KOPT-K1 (cell line): ENCODE results near the gene KISS1R.
"Not testable (repeated sequence)": the region's sequence is repeated elsewhere in the genome, so short reads cannot be mapped to it uniquely, and the experiment has no call there.

Experiments
- H3K27ac ChIP-seq: fragments of 200-600 bp; sonication (generic); 2 replicates; pipeline ENCODE4 v1.5.1; 2016; ENCODE audit warnings: antibody characterized with exemption, mild to moderate bottlenecking, low read depth, low read length; ENCODE audit not compliant: poor library complexity, severe bottlenecking
- H3K36me3 ChIP-seq: fragments of 200-600 bp; sonication (generic); 2 replicates; pipeline ENCODE4 v1.5.1; 2017; ENCODE audit warnings: antibody characterized with exemption, mild to moderate bottlenecking, low read length, moderate library complexity; ENCODE audit not compliant: insufficient read depth
- H3K9me3 ChIP-seq: fragments of 200-600 bp; sonication (generic); 2 replicates; pipeline ENCODE4 v1.5.1; 2017; ENCODE audit warnings: antibody characterized with exemption, low read length, mild to moderate bottlenecking; ENCODE audit not compliant: insufficient read depth, poor library complexity, severe bottlenecking

The KISS1R gene

DNA sequence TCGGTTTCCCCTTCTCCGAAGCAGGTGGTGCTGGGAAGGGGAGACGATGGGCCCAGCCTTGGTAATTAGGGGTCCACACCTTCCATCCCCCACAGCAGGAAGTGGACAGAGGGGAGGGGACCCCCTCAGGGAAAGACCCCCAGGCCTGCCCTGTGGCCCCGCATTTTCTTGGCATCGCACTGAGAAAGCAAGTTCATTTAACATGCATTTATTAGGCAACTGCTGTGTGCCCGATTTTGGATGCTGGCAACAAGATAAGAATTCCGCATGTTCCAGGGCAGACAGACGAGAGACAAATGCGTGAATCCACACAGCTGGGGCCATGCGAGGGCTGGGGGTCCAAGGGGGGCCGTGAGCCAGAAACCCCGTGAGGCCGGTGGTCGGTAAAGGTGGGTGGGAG is 37.1 kb downstream of the KISS1R start:
- H3K9me3 ChIP-seq: no peaks in the 10 kb centered on the region
- H3K36me3 ChIP-seq: no peaks in the 10 kb centered on the region
- no peak overlapping the region for H3K27ac ChIP-seq

DNA sequence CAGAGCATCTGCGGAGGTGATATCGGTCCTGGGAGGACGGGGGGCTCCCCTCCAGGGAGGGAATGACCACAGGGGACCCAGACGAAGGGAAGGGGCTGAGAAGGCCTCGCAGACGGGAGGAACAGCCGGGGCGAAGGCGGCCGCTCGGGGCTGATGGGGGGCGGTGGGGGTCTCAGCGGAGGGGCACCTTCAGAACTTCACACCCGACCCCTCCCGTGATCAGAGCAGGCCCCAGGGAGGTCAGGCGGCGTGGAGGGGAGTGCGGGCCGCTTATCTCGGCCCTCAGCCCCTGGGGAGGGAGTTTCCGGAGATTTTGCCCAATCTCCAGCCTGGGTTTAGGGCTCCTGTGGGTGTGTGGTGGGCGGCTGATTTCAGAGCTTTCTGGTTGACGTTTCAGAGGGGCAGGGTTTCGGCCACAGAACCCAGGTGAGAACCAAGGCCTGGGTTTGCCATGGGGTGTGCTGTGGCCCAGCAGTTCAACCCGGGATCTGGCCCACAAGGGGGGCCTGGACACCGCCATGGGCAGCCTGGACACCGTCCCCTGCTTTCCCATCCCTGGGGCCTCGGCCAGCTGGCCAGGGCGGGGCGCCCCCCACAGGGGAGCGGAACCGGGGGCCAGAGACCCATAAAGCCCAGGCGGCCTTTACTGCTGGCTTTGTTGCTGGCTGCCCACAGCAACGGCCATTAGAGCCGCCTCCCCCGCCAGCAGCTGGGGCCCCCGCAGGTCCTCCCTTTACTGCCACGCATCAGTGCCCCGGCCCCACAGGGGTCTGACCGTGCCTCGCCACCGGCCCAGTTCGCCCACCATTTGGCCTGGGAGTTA is 37.8 kb downstream of the KISS1R start:
- H3K27ac ChIP-seq: no peak overlapping the region
- H3K9me3 ChIP-seq: no peaks in the 10 kb centered on the region
- H3K36me3 ChIP-seq: no peaks in the 10 kb centered on the region

DNA sequence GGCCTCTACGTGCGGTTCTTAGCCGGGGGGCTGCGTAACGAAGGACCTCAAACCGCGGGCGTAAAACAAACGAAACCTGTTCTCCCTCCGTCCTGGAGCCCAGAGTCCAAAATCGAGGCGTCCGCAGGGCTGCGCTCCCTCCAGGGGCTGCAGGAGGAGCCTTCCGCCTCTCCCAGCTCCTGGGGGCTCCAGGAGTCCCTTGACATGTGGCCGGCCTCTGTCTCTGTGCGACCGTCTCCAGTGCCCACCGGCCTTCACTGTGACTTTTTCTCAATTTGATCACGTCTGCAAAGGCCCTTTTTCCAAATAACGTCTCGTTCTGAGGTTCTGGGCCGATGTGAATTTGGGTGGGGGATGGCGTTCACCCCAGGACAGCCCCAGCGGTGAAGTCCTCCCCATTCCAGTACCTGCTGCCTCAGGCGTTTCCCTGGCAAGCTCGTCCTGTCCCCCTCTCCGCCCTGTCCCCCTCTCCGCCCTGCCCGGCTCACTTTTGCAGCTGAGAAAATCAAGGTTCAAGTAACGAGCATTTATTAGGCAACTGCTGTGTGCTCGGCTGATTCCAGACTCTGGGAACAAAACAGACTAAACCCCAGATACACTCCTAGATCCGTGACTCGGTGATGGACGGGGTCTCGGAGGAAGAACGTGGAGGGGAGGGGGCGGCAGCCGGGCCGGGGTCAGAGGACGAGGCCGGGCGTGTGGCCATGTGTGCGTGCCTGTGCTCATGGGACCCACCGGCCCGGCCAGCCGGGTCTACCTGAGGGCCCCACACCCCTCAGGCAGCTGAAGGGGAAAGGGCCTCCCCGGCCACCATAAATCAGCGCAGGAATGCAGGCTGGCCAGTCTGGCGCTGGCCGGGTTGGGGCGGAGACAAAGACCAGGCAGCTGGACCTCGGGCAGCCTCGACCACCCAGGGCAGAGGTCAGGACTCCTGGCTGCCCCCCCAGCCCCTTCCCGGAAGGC is 39.0 kb downstream of the KISS1R start:
- Histone ChIP-seq H3K36me3 (no peaks in the 10 kb centered on the region), H3K9me3 (no peaks in the 10 kb centered on the region), H3K27ac (no peak overlapping the region)

DNA sequence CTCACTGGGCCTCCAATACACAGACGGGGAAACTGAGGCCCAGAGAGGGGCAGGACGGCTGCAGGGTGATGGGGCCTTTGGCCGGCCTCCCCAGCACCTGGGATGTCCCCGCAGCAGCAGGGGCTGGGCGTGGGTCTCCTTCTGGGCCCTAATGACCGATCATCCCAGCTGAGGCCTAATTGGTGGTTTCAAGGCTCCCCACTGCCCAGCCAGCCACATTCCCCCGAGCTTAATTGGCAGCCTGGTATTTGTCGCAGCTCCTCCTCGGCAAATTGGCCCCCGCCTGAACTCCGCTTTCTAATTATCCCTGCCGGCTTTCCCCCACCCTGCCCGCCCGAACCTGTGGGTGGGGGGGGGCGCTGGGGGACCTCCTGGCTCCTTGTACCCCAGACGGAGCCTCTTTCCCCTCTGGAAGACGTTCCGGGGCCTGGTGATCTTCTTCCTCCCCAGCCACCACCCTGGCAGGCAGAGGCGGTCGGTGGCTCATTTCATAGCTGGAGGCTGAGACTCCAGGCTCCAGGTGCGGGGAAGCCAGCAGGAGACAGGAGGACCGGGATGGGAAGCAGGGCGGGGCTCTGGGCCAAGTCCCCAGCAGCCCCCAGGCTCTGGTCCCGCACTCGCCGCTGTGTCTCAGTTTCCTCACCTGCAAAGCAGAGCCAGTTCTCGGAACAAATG is 39.8 kb downstream of the KISS1R start:
- Histone ChIP-seq H3K9me3 (no peaks in the 10 kb centered on the region), H3K27ac (no peak overlapping the region), H3K36me3 (no peaks in the 10 kb centered on the region)

DNA sequence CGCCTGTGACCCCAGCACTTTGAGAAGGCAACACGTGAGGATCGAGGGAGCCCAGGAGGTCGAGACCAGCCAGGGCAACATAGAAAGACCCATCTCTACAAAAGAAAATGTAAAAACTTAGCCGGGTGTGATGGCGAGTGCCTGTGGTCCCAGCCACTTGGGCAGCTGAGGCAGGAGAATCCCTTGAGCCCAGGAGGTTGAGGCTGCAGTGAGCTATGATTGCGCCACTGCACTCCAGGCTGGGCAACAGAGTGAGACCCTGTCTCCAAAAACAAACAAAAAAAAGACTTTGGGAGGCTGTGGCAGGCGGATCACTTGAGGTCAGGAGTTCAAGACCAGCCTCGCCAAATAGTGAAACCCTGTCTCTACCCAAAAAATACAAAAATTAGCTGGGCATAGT is 40.4 kb downstream of the KISS1R start:
- not testable (repeated sequence) for H3K27ac ChIP-seq, H3K36me3 ChIP-seq, H3K9me3 ChIP-seq

DNA sequence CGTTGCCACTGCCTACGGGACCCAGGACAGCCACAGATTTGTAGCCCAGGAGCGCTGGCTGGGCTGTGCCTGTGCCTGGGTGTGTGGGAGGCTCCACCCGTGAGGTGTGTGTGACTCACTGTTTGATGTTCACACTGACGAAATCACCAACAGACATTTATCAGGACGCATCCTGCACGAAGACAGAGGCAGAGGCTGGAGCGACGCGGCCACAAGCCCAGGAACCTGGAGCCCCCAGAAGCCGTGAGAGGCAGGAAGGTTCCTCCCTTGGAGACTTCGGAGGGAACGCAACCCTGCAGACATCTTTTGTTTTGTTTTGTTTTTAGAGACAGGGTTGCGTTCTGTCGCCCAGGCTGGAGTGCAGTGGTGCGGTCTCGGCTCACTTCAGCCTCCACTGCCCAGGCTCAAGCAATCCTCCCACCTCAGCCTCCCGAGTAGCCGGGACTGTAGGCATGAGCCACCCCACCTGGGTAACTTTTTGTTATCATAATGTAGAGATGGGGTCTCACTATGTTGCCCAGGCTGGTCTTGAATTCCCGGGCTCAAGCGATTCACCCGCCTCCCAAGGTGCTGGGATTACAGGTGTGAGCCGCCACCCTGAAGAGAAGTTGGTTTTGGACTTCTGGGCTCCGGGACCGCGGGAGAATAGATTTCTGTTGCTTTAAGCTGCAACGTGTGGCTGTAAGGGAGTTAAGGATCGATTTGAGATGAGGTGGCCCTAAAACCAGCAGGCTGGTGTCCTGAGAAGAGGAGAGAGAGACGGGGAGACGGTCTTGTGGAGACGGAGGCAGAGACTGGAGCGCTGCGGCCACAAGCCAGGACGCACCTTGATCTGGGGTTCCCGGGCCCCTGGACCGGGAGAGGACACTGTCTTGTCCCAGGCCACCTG is 42.1 kb downstream of the KISS1R start:
- no peaks in the 10 kb centered on the region for H3K36me3 ChIP-seq
- H3K9me3 ChIP-seq: no peaks in the 10 kb centered on the region
- H3K27ac ChIP-seq: no peak overlapping the region

DNA sequence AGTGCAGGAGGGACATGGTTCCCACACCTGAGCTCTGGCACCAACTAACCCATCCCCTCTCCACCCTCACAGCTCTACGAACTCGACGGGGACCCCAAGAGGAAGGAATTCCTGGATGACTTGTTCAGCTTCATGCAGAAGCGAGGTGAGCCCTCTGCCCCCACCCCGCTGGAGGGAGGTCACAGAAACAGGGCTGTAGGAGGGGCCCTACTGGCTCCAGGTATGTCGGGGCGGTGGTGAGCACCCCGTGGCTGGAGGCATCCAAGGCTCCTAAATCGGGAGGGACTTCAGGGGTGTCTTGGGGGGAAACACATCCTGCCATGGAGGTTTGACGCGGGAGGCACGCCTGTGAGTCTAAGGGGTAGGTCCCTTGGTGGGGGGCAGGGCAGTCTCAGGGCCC is 42.9 kb downstream of the KISS1R start:
- Histone ChIP-seq H3K36me3 (peaks cover 4% of the 10 kb centered on the region; the same call in 1 of the 2 replicates), H3K9me3 (no peaks in the 10 kb centered on the region), H3K27ac (no peak overlapping the region)

DNA sequence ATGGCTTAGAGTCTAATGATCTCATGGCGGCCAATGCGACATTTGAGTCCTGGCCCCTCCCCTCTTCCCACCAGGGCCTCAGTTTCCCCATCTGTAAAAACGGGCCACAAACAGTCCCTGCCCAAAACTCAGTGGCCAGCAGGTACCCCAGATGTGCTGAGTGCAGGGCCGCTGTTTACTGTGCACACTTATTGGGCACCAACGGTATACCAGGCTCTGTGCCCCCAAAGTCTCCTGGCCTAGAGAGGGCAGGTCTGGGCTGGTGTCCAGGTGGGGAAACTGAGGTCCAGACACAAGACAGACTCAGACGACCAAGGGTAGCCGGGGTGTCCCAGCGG is 43.4 kb downstream of the KISS1R start:
- Histone ChIP-seq H3K9me3 (no peaks in the 10 kb centered on the region), H3K36me3 (peaks cover 9% of the 10 kb centered on the region; the same call in 1 of the 2 replicates), H3K27ac (no peak overlapping the region)

DNA sequence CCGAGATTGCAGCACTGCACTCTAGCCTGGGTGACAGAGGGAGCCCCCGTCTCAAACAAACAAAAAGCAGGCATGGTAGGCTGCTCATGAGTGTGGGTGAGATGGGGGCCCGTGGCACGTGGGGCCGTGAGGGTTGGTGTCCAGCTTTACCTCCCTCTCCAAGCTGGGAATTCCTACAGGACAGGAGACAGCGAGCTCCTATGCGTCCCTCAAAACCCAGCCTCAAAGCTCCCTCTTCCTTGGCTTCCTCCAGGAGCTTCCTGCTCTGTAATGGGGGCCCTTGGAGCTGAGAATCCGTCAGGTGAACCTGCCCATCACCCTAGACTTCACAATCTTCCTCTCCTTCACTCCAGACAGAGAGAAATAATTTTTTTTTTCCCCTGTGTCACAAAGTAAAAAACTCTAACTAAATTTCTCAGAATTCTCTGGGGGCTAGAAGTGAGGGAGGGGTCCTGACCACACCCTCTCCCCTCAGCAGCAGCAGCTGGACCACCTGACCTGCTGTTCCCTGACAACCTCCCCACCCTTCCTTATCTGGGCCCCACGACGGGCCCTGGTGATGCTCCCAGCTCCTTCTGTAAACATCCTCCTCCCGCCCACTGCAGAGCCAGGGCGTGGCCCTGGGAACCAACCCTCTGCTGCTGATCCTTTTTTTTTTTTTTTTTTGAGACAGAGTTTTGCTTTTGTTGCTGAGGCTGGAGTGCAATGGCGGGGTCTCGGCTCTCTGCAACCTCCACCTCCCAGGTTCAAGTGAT is 44.9 kb downstream of the KISS1R start:
- no peak overlapping the region for H3K27ac ChIP-seq
- no peaks in the 10 kb centered on the region for H3K9me3 ChIP-seq
- H3K36me3 ChIP-seq: peaks cover 9% of the 10 kb centered on the region; the same call in 1 of the 2 replicates

DNA sequence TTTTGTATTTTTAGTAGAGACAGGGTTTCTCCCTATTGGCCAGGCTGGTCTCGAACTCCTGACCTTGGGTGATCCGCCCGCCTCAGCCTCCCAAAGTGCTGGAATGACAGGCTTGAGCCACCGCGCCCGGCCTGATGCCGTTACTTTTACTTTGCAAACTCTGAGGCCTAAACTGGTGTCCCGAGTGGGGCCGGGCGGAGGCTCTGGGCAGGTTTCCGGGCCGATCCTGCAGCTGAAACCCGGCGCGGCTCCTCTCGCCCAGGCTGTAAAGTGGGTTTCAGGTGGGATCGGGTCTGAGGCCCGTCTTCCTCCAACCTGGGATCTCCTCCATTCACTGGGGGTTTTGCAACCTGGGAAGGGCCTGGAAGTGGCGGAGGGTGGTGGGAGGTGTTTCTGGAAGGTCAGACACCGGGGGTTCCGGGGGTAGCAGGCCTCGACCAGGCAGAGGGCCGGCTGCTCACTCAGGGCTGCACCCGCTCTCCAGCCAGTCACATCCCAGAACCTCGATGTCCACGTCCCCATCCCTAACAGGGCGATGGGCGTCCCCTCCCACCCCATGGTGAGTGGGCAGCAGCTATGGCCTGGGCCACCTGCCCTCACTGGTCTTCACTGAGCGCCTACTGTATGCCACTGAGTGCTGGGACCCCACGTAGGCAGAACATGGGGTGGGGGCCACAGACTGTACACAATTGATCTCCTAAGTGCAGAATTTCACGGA is 45.7 kb downstream of the KISS1R start:
- no peak overlapping the region for H3K27ac ChIP-seq
- peaks cover 9% of the 10 kb centered on the region; the same call in 1 of the 2 replicates for H3K36me3 ChIP-seq
- no peaks in the 10 kb centered on the region for H3K9me3 ChIP-seq

DNA sequence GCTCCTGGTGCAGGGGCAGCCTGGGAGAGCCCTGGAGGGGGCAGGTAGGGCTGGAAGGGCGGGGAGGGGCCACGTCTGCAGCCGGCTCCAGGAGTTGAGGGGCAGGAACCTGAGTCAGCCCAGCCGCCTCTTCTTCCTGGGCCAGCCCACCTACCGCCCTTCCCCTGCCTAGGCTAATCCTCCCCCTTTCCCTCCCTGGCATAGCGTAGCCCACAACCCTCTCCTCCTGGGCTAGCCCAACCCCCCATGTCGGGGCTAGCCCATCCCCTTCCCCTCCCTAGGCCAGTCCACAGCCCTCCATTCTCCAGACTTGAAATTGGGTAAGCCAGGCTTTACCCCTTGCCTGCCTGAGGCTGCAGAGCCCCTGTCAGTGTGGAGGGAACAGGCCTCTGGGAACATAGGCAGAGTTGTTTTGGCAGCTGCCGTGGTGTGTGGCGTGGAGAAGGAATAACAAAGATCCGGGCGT is 46.4 kb downstream of the KISS1R start:
- Histone ChIP-seq H3K36me3 (peaks cover 11% of the 10 kb centered on the region; the same call in 1 of the 2 replicates), H3K9me3 (no peaks in the 10 kb centered on the region), H3K27ac (no peak overlapping the region)

DNA sequence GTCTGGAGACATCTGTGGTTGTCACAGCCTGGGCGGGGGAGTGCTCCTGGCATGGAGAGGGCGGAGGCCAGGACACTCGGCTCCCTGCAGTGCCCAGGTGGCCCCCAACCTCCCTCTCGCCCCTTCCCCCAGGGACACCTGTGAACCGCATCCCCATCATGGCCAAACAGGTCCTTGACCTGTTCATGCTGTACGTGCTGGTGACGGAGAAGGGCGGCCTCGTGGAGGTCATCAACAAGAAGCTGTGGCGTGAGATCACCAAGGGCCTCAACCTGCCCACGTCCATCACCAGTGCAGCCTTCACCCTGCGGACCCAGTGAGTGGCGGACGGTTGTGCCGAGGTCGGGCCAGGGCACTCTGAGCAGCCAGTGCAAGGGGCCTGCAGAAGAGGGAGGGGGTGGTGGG is 47.0 kb downstream of the KISS1R start:
- peaks cover 15% of the 10 kb centered on the region; the same call in 1 of the 2 replicates for H3K36me3 ChIP-seq
- H3K27ac ChIP-seq: no peak overlapping the region
- H3K9me3 ChIP-seq: no peaks in the 10 kb centered on the region
